NOMO-1 (cell line): ENCODE results near the gene LRRC23.

Experiments
- DNase-seq, 2 experiments: peaks; one replicate each; lab custom pipeline; 2025; ENCODE audit not compliant: unreplicated experiment in 2 of 2; lab: John Stamatoyannopoulos, UW

Gene LRRC23

GRCh38 chr12:6923851-6924250 is 19.2 kb downstream of the LRRC23 start:
- DNase-seq: no peak

GRCh38 chr12:6925239-6925539 is 20.6 kb downstream of the LRRC23 start:
- DNase-seq: no peak

DNA sequence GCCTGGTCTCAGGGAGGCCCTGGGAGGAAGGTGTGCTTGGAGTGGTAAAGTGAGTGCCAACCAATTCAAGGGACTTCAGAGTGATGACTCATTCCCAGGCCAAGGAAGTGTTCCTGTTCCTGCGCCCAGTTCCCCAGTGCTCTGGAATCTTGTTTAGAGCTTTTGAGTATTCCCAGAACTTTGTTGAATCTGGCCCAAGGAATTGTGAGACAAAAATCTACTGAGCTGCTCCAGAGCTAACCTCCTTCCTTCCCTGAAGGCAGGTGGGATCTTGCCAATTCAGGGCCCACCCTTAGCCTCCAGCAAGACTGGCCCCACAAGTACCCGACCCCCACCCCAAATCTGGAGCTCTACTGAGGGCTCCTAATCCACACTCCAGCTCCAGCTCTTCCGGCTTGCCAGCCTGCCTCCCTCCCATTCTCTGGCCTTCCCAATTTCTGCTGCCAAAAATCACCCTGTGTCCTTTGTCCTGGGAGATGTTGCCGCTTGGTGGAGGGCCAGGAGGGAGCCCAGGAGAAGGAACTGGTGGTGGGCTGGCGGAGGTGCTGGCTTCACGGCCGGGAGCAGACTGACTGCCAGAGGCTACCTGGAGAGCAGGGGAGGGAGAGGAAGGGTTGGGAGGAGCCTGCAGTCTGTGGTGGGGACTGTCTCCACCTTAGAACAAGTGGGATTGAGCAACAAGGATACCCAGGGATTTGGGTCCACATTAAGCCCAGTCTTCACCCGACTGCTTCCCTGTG is 21.1 kb downstream of the LRRC23 start:
- no peak for DNase-seq

DNA sequence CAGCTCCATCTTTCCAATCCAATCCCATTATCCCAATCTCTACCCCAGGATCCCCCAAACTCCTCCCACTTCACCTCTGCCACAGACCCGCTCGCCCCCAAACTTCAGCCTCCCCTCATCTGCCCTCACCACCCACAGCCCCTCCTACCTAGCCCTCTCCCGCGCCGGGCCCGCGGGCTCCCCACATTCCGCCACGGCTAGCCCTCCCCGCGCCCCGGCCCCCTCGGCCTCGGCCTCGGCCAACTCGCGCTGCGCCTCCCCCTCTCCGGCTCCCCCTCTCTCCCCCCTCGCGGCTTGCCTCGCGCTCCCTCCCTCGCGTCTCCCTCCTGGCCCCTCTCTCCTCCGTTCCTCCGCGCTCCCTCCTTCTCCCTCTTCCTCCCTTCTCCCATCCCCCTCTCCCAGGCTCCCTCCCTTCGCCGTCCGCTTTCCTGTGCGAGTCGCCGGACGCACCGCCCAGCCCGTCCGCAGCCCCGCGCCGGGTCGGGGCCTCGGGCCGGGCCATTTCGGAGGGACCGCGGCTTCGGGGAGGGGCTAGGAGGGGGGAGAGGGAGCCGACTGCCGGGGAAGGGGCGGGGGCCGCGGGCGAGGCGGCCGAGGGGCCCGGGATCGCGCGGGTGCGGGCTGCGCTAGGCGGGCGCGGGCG is 22.9 kb downstream of the LRRC23 start, which contains the start of gene ATN1:
ATN1 (plus strand) TSS at position 581 of the 643 bp plus-strand sequence. CDS start 6,043 bp downstream, outside the sequence.
- DNase-seq: peak in 1 of 2 experiments; percentile 26

- no peak for DNase-seq
Measured at GRCh38 chr12:6928022-6928702, 23.5 kb downstream of the LRRC23 start.

DNA sequence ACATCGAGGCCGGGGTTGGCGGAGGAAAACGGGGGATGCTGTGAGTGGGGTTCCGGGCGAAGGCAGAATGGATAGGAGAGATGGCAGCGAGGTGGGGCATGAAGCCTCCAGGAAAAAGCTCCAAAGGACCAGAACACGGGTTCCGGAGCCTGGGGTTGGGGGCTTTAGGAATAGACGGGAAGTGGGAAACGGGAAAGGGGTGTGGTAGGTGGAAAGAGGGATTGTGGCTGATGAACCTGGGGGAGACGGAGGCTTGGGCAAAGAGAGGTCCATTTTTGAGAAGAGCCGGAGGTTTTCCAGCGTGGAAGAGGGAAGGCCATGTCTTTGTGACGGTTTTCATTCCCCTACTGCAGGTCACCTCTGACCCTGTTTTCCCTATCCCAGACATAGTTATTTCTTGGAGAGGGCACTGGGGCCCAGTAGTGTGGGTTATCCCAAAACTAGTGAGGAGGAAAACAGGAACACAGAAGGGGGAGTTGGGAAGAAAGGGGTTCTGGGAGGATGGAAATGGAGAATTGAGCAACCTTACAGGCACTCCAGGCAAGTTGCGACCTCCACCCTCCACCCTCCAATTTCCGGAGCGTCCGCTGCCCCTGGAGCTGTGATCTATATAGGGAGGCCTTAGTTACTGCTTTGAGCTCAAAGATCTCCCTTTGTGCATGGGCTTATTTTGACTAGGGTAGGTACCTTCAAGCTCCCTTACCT is 24.2 kb downstream of the LRRC23 start:
- no peak for DNase-seq

DNA sequence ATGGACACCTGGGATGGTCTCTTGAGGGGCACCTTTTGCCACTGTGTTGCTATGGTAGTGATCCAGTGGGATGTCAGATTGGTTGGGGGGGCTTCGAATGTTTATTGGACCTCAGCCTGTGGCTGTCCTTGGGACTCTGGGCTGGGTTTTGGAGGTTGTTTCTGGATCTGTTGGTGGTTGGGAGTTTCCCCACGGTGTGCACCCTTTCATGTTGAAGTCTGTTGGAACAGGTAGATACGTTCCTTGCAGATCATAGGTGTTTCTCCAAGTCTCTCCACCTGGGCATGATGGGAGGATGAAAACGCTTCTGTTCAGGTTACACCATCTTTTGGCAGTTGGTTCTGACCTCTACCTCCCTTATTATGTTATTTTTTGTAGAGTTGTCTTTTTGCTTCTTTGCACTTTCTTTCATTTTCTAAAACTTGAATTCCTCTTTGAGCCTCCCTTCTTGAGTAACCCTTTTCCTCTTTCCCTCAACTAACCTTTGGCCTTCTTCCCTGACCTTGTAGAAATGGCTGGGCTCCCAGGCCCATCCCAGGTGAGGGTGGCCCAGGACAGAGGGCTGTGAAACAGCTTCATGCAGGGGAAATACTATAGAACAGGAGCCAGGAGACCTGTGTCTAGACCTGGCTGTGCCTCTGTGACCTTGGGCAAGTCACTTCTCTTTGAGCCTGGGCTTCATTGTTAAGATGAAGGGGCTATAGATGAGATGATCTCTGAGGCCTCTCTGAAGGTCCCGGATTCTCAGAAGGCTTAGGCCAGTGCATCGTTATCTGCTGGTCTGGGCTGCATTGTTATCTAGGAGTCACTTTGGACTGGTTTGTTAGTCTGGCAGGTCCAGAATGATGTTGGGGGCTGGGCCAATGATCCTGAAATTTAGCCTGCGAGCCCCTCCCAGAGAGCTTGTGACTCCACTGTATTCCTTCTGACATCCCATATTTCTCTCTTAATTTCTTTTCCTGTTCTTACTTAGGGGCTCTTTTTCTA is 25.1 kb downstream of the LRRC23 start:
- DNase-seq: no peak

DNA sequence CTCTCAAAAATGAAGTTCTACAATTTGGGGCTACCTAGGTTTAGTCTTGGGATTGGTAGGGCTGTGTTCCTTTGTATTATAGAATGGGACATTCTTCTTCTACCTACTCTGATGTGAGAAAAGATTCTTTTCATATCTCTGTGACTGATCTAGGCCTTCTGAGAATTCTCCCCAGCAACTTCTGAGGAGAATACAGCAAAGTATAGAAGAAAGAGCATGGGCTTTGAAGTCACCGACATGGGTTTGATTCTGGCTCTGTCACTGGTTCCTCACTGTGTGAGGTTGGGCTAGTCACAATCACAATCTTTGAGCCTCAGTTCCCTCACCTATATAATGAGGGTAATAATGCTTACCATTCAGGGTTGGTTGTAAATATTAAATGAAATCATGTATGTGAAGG is 28.1 kb downstream of the LRRC23 start:
- no peak for DNase-seq

GRCh38 chr12:6934110-6934509 is 29.5 kb downstream of the LRRC23 start:
- no peak for DNase-seq

DNA sequence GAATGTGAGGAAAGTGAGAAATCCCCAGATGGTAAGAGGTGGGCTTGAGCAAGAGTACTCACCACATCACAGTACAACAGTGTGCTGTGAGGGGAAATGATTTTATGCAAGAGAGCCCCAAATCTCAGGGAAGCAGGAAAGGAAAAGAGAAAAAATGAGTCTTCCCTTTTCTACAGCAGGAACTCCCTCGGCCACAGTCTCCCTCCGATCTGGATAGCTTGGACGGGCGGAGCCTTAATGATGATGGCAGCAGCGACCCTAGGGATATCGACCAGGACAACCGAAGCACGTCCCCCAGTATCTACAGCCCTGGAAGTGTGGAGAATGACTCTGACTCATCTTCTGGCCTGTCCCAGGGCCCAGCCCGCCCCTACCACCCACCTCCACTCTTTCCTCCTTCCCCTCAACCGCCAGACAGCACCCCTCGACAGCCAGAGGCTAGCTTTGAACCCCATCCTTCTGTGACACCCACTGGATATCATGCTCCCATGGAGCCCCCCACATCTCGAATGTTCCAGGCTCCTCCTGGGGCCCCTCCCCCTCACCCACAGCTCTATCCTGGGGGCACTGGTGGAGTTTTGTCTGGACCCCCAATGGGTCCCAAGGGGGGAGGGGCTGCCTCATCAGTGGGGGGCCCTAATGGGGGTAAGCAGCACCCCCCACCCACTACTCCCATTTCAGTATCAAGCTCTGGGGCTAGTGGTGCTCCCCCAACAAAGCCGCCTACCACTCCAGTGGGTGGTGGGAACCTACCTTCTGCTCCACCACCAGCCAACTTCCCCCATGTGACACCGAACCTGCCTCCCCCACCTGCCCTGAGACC is 31.0 kb downstream of the LRRC23 start:
- no peak for DNase-seq

GRCh38 chr12:6936194-6936635 is 31.6 kb downstream of the LRRC23 start:
- DNase-seq: no peak

DNA sequence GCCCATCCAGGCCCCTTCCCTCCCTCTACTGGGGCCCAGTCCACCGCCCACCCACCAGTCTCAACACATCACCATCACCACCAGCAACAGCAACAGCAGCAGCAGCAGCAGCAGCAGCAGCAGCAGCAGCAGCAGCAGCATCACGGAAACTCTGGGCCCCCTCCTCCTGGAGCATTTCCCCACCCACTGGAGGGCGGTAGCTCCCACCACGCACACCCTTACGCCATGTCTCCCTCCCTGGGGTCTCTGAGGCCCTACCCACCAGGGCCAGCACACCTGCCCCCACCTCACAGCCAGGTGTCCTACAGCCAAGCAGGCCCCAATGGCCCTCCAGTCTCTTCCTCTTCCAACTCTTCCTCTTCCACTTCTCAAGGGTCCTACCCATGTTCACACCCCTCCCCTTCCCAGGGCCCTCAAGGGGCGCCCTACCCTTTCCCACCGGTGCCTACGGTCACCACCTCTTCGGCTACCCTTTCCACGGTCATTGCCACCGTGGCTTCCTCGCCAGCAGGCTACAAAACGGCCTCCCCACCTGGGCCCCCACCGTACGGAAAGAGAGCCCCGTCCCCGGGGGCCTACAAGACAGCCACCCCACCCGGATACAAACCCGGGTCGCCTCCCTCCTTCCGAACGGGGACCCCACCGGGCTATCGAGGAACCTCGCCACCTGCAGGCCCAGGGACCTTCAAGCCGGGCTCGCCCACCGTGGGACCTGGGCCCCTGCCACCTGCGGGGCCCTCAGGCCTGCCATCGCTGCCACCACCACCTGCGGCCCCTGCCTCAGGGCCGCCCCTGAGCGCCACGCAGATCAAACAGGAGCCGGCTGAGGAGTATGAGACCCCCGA is 32.2 kb downstream of the LRRC23 start:
- no peak for DNase-seq

GRCh38 chr12:6937481-6938352 is 33.1 kb downstream of the LRRC23 start:
- peak; percentile 96 to 97 for DNase-seq

DNA sequence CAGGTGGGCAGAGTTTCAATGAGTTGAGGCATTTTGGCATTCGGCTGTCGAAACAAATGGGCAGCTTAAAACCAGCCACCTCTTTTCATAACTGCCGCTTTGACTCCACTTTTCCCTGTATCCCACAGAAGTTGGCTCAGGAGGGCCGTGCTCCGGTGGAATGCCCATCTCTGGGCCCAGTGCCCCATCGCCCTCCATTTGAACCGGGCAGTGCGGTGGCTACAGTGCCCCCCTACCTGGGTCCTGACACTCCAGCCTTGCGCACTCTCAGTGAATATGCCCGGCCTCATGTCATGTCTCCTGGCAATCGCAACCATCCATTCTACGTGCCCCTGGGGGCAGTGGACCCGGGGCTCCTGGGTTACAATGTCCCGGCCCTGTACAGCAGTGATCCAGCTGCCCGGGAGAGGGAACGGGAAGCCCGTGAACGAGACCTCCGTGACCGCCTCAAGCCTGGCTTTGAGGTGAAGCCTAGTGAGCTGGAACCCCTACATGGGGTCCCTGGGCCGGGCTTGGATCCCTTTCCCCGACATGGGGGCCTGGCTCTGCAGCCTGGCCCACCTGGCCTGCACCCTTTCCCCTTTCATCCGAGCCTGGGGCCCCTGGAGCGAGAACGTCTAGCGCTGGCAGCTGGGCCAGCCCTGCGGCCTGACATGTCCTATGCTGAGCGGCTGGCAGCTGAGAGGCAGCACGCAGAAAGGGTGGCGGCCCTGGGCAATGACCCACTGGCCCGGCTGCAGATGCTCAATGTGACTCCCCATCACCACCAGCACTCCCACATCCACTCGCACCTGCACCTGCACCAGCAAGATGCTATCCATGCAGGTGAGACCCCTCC is 34.0 kb downstream of the LRRC23 start:
- DNase-seq: no peak

GRCh38 chr12:6939191-6939540 is 34.5 kb downstream of the LRRC23 start:
- no peak for DNase-seq

GRCh38 chr12:6941267-6941666 is 36.6 kb downstream of the LRRC23 start:
- no peak for DNase-seq

- DNase-seq: no peak
Measured at GRCh38 chr12:6941782-6942181, 37.2 kb downstream of the LRRC23 start.
